ENCODE measurements around the gene CGB2. TPM values are rescaled to one million over a fixed set of nuclear protein-coding genes. Genes with fewer than 3 reads are reported as not detected.
"Not testable (repeated sequence)": the region's sequence is repeated elsewhere in the genome, so short reads cannot be mapped to it uniquely, and the experiment has no call there.

Gene CGB2
- total RNA-seq, 1 experiment from 2014 or later: not detected

GRCh38 chr19:49018388-49019241 is 13.1 kb upstream of the CGB2 start:
- DNase-seq: peak; percentile 38
- H3K27me3 ChIP-seq (ENCODE audit: control insufficient read depth, insufficient read depth, low read length): peaks cover 30% of the 10 kb centered on the region
- peaks cover 14% of the 10 kb centered on the region for H3K36me3 ChIP-seq (replicated peaks; ENCODE audit: control insufficient read depth, insufficient read depth, low read length)
- H3K4me3 ChIP-seq (ENCODE audit: insufficient read depth, low read depth, low read length): peak overlapping the region; percentile 45

- peaks cover 30% of the 10 kb centered on the region for H3K27me3 ChIP-seq (ENCODE audit: control insufficient read depth, insufficient read depth, low read length)
- peak; percentile 97 for DNase-seq
- peaks cover 8% of the 10 kb centered on the region for H3K36me3 ChIP-seq (replicated peaks; ENCODE audit: control insufficient read depth, insufficient read depth, low read length)
- peak overlapping the region; percentile 57 for H3K4me3 ChIP-seq (ENCODE audit: insufficient read depth, low read depth, low read length)
Observed at GRCh38 chr19:49019242-49019932, 12.3 kb upstream of the CGB2 start.

- Histone ChIP-seq H3K27me3 (ENCODE audit: control insufficient read depth, insufficient read depth, low read length) (peaks cover 30% of the 10 kb centered on the region), H3K4me3 (ENCODE audit: insufficient read depth, low read depth, low read length) (no peak overlapping the region), H3K36me3 (replicated peaks; ENCODE audit: control insufficient read depth, insufficient read depth, low read length) (peaks cover 4% of the 10 kb centered on the region)
- DNase-seq: peak; percentile 81
Observed at GRCh38 chr19:49020342-49020741, 11.3 kb upstream of the CGB2 start.

GRCh38 chr19:49020931-49021895 is 10.5 kb upstream of the CGB2 start:
- Histone ChIP-seq H3K27me3 (ENCODE audit: control insufficient read depth, insufficient read depth, low read length) (peaks cover 30% of the 10 kb centered on the region), H3K36me3 (replicated peaks; ENCODE audit: control insufficient read depth, insufficient read depth, low read length) (peaks cover under 1% of the 10 kb centered on the region; the same call in 1 of the 2 replicates), H3K4me3 (ENCODE audit: insufficient read depth, low read depth, low read length) (no peak overlapping the region)
- peak; percentile 74 for DNase-seq

- Histone ChIP-seq H3K27me3 (ENCODE audit: control insufficient read depth, insufficient read depth, low read length) (peaks cover 30% of the 10 kb centered on the region), H3K4me3 (ENCODE audit: insufficient read depth, low read depth, low read length) (no peak overlapping the region), H3K36me3 (replicated peaks; ENCODE audit: control insufficient read depth, insufficient read depth, low read length) (no peaks in the 10 kb centered on the region)
- DNase-seq: no peak
Observed at GRCh38 chr19:49022116-49022515, 9.6 kb upstream of the CGB2 start.

GRCh38 chr19:49024233-49024632 is 7.5 kb upstream of the CGB2 start, which contains the start of gene CGB3:
Gene CGB3, minus strand, starts transcription at chr19:49024333. Its CDS starts 362 bp downstream, at chr19:49023971.
- not testable (repeated sequence) for DNase-seq; H3K4me3 ChIP-seq (ENCODE audit: insufficient read depth, low read depth, low read length)

GRCh38 chr19:49025088-49025487 is 6.6 kb upstream of the CGB2 start:
- peaks cover 11% of the 10 kb centered on the region for H3K27me3 ChIP-seq (ENCODE audit: control insufficient read depth, insufficient read depth, low read length)
- H3K4me3 ChIP-seq (ENCODE audit: insufficient read depth, low read depth, low read length); DNase-seq: not testable (repeated sequence)

More at GRCh38 chr19:49024233-49024632, 7.5 kb upstream of the CGB2 start, which contains the start of gene CGB3:
- not testable (repeated sequence) for H3K36me3 ChIP-seq (replicated peaks; ENCODE audit: control insufficient read depth, insufficient read depth, low read length)
- peaks cover 12% of the 10 kb centered on the region for H3K27me3 ChIP-seq (ENCODE audit: control insufficient read depth, insufficient read depth, low read length)

GRCh38 chr19:49025599-49025998 is 6.1 kb upstream of the CGB2 start:
- H3K27me3 ChIP-seq (ENCODE audit: control insufficient read depth, insufficient read depth, low read length); DNase-seq; H3K4me3 ChIP-seq (ENCODE audit: insufficient read depth, low read depth, low read length); H3K36me3 ChIP-seq (replicated peaks; ENCODE audit: control insufficient read depth, insufficient read depth, low read length): not testable (repeated sequence)

More at GRCh38 chr19:49025088-49025487, 6.6 kb upstream of the CGB2 start:
- not testable (repeated sequence) for H3K36me3 ChIP-seq (replicated peaks; ENCODE audit: control insufficient read depth, insufficient read depth, low read length)

- DNase-seq; H3K27me3 ChIP-seq (ENCODE audit: control insufficient read depth, insufficient read depth, low read length); H3K36me3 ChIP-seq (replicated peaks; ENCODE audit: control insufficient read depth, insufficient read depth, low read length); H3K4me3 ChIP-seq (ENCODE audit: insufficient read depth, low read depth, low read length): not testable (repeated sequence)
Observed at GRCh38 chr19:49028686-49029085, 3.0 kb upstream of the CGB2 start.

- not testable (repeated sequence) for H3K36me3 ChIP-seq (replicated peaks; ENCODE audit: control insufficient read depth, insufficient read depth, low read length); H3K27me3 ChIP-seq (ENCODE audit: control insufficient read depth, insufficient read depth, low read length); DNase-seq; H3K4me3 ChIP-seq (ENCODE audit: insufficient read depth, low read depth, low read length)
Observed at GRCh38 chr19:49029749-49030148, 1.9 kb upstream of the CGB2 start.

GRCh38 chr19:49030323-49030722 is 1.4 kb upstream of the CGB2 start:
- not testable (repeated sequence) for H3K27me3 ChIP-seq (ENCODE audit: control insufficient read depth, insufficient read depth, low read length); DNase-seq; H3K36me3 ChIP-seq (replicated peaks; ENCODE audit: control insufficient read depth, insufficient read depth, low read length); H3K4me3 ChIP-seq (ENCODE audit: insufficient read depth, low read depth, low read length)

- not testable (repeated sequence) for H3K27me3 ChIP-seq (ENCODE audit: control insufficient read depth, insufficient read depth, low read length); H3K36me3 ChIP-seq (replicated peaks; ENCODE audit: control insufficient read depth, insufficient read depth, low read length); H3K4me3 ChIP-seq (ENCODE audit: insufficient read depth, low read depth, low read length)
- DNase-seq: peak; percentile 92
Observed at GRCh38 chr19:49036815-49037214, 5.1 kb downstream of the CGB2 start, which contains the start of gene CGB1. Gene CGB1, minus strand, starts transcription at chr19:49036895. Its CDS starts 184 bp downstream, at chr19:49036711.

GRCh38 chr19:49038111-49038510 is 6.4 kb downstream of the CGB2 start:
- DNase-seq; H3K4me3 ChIP-seq (ENCODE audit: insufficient read depth, low read depth, low read length); H3K36me3 ChIP-seq (replicated peaks; ENCODE audit: control insufficient read depth, insufficient read depth, low read length); H3K27me3 ChIP-seq (ENCODE audit: control insufficient read depth, insufficient read depth, low read length): not testable (repeated sequence)
